B cell (primary cell): ENCODE measurements around the gene BBS7. TPM values are rescaled to one million over a fixed set of nuclear protein-coding genes. Genes with fewer than 3 reads are reported as not detected.

Experiments used
- ATAC-seq: fragments of 200-7000 bp; cut with Tn5 transposase; one replicate; pipeline ENCODE4 v1.10.0; 2021; ENCODE audit warnings: low read depth, mild to moderate bottlenecking, moderate number of reproducible peaks, moderate library complexity
- CTCF ChIA-PET: fragments of 350-600 bp; sonication (Branson Sonifier 250); formaldehyde crosslinking; loops from one replicate; lab custom pipeline; 2021; ENCODE audit warnings: antibody characterized with exemption, inconsistent platforms; lab: Charles Lee
- POLR2A ChIA-PET: fragments of 350-600 bp; sonication (Branson Sonifier 250); formaldehyde crosslinking; loops from one replicate; lab custom pipeline; 2021; ENCODE audit warnings: antibody characterized with exemption; lab: Charles Lee
- DNase-seq: peaks from one replicate; pipeline ENCODE4 v3.0.0; 2013
- H2AFZ ChIP-seq: 2 replicates; pipeline ENCODE4 v1.6.1; 2012; ENCODE audit warnings: mild to moderate bottlenecking, low read depth, low read length; ENCODE audit not compliant: insufficient read depth, poor library complexity, severe bottlenecking
- H3K27ac ChIP-seq, 2 donors: 1 replicate in 1 of 2; 2 replicates in 1 of 2; pipeline ENCODE4 v1.5.1; 2012 to 2013; ENCODE audit warnings: low read length in 2 of 2, mild to moderate bottlenecking in 2 of 2, moderate library complexity in 1 of 2
- H3K27me3 ChIP-seq, 4 experiments: fragments of 200-600 bp in 1 of 4; sonication (generic) in 1 of 4; replicated peaks in 1 of 4; 1 replicate in 2 of 4; 2 replicates in 2 of 4; pipeline versions ENCODE4 v1.6.1 to v1.7.0; 2013 to 2016; ENCODE audit warnings: low read length in 3 of 4, mild to moderate bottlenecking in 2 of 4, mixed read lengths in 1 of 4, moderate library complexity in 1 of 4; ENCODE audit not compliant: insufficient read depth in 4 of 4, control insufficient read depth in 3 of 4; ENCODE audit errors: control extremely low read depth in 1 of 4
- H3K36me3 ChIP-seq, 2 experiments: replicated peaks in 1 of 2; 1 replicate in 1 of 2; 2 replicates in 1 of 2; pipeline versions ENCODE4 v1.6.1 to v1.7.1; 2013; ENCODE audit warnings: low read length in 1 of 2; ENCODE audit not compliant: insufficient read depth in 2 of 2, control insufficient read depth in 1 of 2; ENCODE audit errors: control extremely low read depth in 1 of 2, extremely low read depth in 1 of 2
- H3K4me1 ChIP-seq, 2 donors: fragments of 200-600 bp in 1 of 2; sonication (generic) in 1 of 2; 1 replicate in 1 of 2; 2 replicates in 1 of 2; pipeline versions ENCODE4 v1.5.1 to v1.6.1; 2013 to 2017; ENCODE audit warnings: low read length in 2 of 2; ENCODE audit not compliant: control insufficient read depth in 2 of 2, insufficient read depth in 2 of 2
- H3K4me2 ChIP-seq: replicated peaks from 2 replicates; pipeline ENCODE3; 2012; ENCODE audit warnings: mild to moderate bottlenecking, low read depth, low read length; ENCODE audit not compliant: poor library complexity, severe bottlenecking
- H3K4me3 ChIP-seq, 5 experiments: fragments of 200-600 bp in 1 of 5; sonication (generic) in 1 of 5; 1 replicate in 3 of 5; 2 replicates in 2 of 5; pipeline versions ENCODE4 v1.5.1 to v1.7.0; 2011 to 2016; ENCODE audit warnings: low read length in 4 of 5, mild to moderate bottlenecking in 4 of 5, low read depth in 2 of 5, control low read depth in 1 of 5, moderate library complexity in 1 of 5; ENCODE audit not compliant: insufficient read depth in 1 of 5; ENCODE audit errors: control extremely low read depth in 1 of 5, extremely low read depth in 1 of 5
- H3K79me2 ChIP-seq: fragments of 200-600 bp; sonication (generic); one replicate; pipeline ENCODE4 v1.6.0; 2016; ENCODE audit warnings: low read length; ENCODE audit not compliant: control insufficient read depth, insufficient read depth
- H3K9ac ChIP-seq: fragments of 200-600 bp; sonication (generic); 2 replicates; pipeline ENCODE4 v1.6.1; 2017; ENCODE audit warnings: mild to moderate bottlenecking, low read length, moderate library complexity
- H3K9me3 ChIP-seq, 3 donors: one replicate each; pipeline versions ENCODE4 v1.6.1 to v1.7.1; 2013; ENCODE audit warnings: low read length in 2 of 3; ENCODE audit not compliant: control insufficient read depth in 2 of 3, insufficient read depth in 1 of 3; ENCODE audit errors: control extremely low read depth in 1 of 3
- H4K20me1 ChIP-seq: 2 replicates; pipeline ENCODE4 v1.6.0; 2012; ENCODE audit warnings: mild to moderate bottlenecking, low read length; ENCODE audit not compliant: insufficient read depth, control insufficient read depth, poor library complexity, severe bottlenecking
- H3K27ac Mint-ChIP-seq: one replicate; pipeline ENCODE4 v1.8.0; 2021; ENCODE audit warnings: mixed read lengths
- H3K27me3 Mint-ChIP-seq: one replicate; pipeline ENCODE4 v1.8.0; 2021; ENCODE audit warnings: mixed read lengths
- H3K4me1 Mint-ChIP-seq: one replicate; pipeline ENCODE4 v1.8.0; 2021; ENCODE audit warnings: mixed read lengths
- H3K4me3 Mint-ChIP-seq: one replicate; pipeline ENCODE4 v1.8.0; 2021; ENCODE audit warnings: mixed read lengths
- H3K9me3 Mint-ChIP-seq: one replicate; pipeline ENCODE4 v1.8.0; 2022; ENCODE audit warnings: mixed read lengths; ENCODE audit not compliant: insufficient read depth
- EZH2 ChIP-seq: IDR thresholded peaks from 2 replicates; pipeline ENCODE4 v1.6.1; 2012; ENCODE audit warnings: borderline replicate concordance, low read depth, mild to moderate bottlenecking, moderate library complexity, low read length; ENCODE audit not compliant: insufficient read depth, poor library complexity, severe bottlenecking
- WGBS: methylation state at CpG from one replicate; pipeline ENCODE4 v1.1.5; 2013; ENCODE audit warnings: missing lambda C conversion rate; ENCODE audit not compliant: insufficient coverage; 5-methylcytosine and 5-hydroxymethylcytosine counted together
- intact Hi-C: fragments of 100-400 bp; cut with micrococcal nuclease; formaldehyde crosslinking; loops from one replicate; pipeline ENCODE4 v1.10.0; 2022
- polyA plus RNA-seq: library from polyadenylated mRNA; depleted of rRNA; stranded (reverse); fragments of >200 nt; gene quantifications from 2 replicates; pipeline ENCODE4 v1.2.3, GENCODE V29; 2012
- total RNA-seq, 2 donors: library from RNA; stranded (reverse); fragments of 120-200 nt in 1 of 2; gene quantifications; 1 replicate in 1 of 2; 2 replicates in 1 of 2; pipeline versions ENCODE4 v1.2.3 to v1.2.4, GENCODE V29; 2013 to 2022
- TF ChIP-seq, protein P1 (sequence below): fragments of 200-600 bp; IDR thresholded peaks from one replicate; pipeline ENCODE4 v1.8.0; 2022; ENCODE audit warnings: antibody characterized with exemption, mild to moderate bottlenecking

The BBS7 gene
- total and polyA plus RNA-seq, 2 donors (not counting 1 experiment from before 2014, with no cell fraction given) = 4.3 to 9.1 TPM

DNA sequence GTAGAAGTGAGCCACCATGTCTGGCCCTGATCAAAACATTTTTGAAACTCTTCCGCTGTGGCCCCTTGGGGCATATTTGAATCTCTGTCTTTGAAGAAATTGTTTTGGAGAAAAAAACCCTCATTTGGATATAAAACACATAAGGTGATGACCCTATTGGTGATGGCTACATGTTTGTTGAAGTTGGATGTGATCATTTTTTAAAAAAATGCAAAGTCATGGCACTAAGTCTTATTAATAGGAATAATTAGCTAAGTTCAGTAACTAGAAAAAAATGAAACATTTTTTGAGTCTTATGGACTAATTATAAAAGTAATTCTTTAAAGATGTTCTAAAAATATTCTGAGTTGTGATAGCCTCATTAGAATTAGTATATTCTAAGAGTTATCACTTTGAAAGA is 17.9 kb upstream of the BBS7 start:
- Mint-ChIP-seq H3K27ac (no peak overlapping the region), H3K9me3 (peaks cover 3% of the 10 kb centered on the region), H3K27me3 (peaks cover 48% of the 10 kb centered on the region), H3K4me3 (no peak overlapping the region), H3K4me1 (peaks cover 6% of the 10 kb centered on the region)
- H2AFZ ChIP-seq = no peak overlapping the region
- H3K36me3 ChIP-seq = no peaks in the 10 kb centered on the region
- 100% methylated on average over 1 of the region's 1 CpG for whole genome bisulfite sequencing
- ATAC-seq (no peak), DNase-seq (no peak)
- no peak for TF ChIP-seq EZH2
- TF ChIP-seq, protein P1, sequence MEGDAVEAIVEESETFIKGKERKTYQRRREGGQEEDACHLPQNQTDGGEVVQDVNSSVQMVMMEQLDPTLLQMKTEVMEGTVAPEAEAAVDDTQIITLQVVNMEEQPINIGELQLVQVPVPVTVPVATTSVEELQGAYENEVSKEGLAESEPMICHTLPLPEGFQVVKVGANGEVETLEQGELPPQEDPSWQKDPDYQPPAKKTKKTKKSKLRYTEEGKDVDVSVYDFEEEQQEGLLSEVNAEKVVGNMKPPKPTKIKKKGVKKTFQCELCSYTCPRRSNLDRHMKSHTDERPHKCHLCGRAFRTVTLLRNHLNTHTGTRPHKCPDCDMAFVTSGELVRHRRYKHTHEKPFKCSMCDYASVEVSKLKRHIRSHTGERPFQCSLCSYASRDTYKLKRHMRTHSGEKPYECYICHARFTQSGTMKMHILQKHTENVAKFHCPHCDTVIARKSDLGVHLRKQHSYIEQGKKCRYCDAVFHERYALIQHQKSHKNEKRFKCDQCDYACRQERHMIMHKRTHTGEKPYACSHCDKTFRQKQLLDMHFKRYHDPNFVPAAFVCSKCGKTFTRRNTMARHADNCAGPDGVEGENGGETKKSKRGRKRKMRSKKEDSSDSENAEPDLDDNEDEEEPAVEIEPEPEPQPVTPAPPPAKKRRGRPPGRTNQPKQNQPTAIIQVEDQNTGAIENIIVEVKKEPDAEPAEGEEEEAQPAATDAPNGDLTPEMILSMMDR = no peak
- no peak overlapping the region for H3K9ac ChIP-seq
- intact Hi-C loops = no loop called here
- H3K79me2 ChIP-seq = no peaks in the 10 kb centered on the region
- peaks cover 0 to 3% of the 10 kb centered on the region in 2 donors for H3K4me1 ChIP-seq
- no peak overlapping the region for H3K27ac ChIP-seq
- H3K4me2 ChIP-seq = no peak overlapping the region
- H3K27me3 ChIP-seq = peaks cover 0 to 38% (median 4%) of the 10 kb centered on the region in 4 experiments
- no peaks in the 10 kb centered on the region for H3K9me3 ChIP-seq
- no peak overlapping the region for H3K4me3 ChIP-seq
- no peaks in the 10 kb centered on the region for H4K20me1 ChIP-seq
- ChIA-PET CTCF (no interaction called here), POLR2A (no interaction called here)

DNA sequence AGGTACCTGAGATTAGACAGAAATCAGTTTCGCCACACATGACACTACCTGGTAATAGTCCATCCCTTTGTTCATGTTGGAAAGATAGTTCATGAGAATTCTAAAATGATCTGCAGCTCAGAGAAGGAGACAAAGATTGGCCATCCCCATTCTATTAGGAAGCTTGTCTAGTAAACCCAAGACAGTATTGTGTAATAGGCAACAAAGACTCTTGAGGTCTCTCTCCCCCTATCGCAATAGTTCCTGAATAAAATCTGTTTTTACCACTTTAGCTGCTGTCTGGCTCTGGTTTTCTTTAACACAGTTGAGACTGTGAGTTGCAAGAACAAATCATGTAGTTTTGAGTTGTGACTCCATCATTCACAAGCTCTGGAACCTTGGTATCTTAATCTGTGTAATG is 14.8 kb upstream of the BBS7 start:
- Mint-ChIP-seq H3K4me3 (no peak overlapping the region), H3K4me1 (peaks cover 6% of the 10 kb centered on the region), H3K9me3 (peaks cover 3% of the 10 kb centered on the region), H3K27me3 (peaks cover 53% of the 10 kb centered on the region), H3K27ac (no peak overlapping the region)
- DNase-seq = no peak
- Histone ChIP-seq H3K4me2 (no peak overlapping the region), H3K36me3 (no peaks in the 10 kb centered on the region), H3K27ac (no peak overlapping the region), H3K9ac (no peak overlapping the region), H3K4me3 (no peak overlapping the region), H3K9me3 (no peaks in the 10 kb centered on the region), H2AFZ (no peak overlapping the region), H3K79me2 (no peaks in the 10 kb centered on the region), H3K4me1 (peaks cover 0 to 3% of the 10 kb centered on the region in 2 donors), H3K27me3 (peaks cover 0 to 41% (median 9%) of the 10 kb centered on the region in 4 experiments), H4K20me1 (no peaks in the 10 kb centered on the region)
- no peak for ATAC-seq
- POLR2A ChIA-PET = no interaction called here
- intact Hi-C loops = no loop called here
- TF ChIP-seq, protein P1 = no peak
- no peak for TF ChIP-seq EZH2
- no CpG with 5 or more reads among the region's 2 CpGs for WGBS
- CTCF ChIA-PET = no interaction called here
